ENCODE results near the gene TNNI2.
A peak's percentile ranks its signal among the peaks of the same experiment; 100 is the strongest.

DNA sequence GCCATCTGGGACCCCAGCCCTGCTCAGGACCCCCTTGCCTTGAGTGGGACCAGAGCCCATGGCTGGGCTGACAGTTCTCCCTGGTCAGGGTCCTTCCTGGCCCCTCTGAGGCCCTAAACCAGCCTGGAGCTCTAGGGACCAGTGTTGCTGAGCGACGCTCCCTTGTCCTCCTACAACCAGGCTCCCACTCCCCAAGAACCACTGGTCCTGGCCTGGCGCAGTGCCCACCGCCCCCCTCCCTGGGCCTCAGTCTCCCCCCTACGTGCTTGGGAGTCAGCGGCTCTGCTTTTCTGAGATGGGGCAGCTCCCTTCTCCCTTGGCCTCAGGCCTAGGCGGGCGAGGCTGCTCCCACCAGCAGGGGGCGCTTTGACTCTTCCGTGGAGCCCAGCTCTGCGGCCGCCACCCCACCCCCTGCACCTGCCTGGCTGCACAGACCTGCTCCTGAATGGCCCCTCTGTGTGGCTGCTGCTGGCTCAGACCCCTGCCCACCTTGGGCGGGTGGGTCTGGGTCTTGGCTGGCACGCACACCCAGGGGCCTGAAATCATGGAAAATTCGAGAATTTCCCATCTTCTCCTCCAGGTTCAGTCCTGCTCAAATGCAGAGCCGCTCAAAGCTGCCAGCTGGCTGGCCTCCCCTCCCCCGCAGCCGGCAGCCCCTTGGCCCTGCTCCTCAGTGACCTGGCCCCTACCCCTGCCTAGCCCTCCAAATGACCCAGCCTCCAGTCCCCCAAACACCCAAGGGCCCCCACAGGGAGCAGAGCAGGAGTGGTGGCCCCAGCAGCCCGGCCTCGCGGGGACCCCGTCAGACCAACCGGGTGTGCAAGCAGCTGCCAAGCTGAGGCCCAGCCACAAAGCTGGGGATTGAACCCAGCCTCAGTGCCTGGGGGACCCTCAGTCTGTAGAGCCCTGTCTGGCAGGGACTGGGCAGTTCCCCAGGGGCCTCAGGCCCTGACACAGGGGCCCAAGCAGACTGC, 43.8 kb downstream of the TNNI2 start:
- no peak for TF ChIP-seq POLR2A (IDR thresholded peaks at IDR 0.05)
- TF ChIP-seq, protein P1, sequence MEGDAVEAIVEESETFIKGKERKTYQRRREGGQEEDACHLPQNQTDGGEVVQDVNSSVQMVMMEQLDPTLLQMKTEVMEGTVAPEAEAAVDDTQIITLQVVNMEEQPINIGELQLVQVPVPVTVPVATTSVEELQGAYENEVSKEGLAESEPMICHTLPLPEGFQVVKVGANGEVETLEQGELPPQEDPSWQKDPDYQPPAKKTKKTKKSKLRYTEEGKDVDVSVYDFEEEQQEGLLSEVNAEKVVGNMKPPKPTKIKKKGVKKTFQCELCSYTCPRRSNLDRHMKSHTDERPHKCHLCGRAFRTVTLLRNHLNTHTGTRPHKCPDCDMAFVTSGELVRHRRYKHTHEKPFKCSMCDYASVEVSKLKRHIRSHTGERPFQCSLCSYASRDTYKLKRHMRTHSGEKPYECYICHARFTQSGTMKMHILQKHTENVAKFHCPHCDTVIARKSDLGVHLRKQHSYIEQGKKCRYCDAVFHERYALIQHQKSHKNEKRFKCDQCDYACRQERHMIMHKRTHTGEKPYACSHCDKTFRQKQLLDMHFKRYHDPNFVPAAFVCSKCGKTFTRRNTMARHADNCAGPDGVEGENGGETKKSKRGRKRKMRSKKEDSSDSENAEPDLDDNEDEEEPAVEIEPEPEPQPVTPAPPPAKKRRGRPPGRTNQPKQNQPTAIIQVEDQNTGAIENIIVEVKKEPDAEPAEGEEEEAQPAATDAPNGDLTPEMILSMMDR (IDR thresholded peaks at IDR 0.05), result peak in 3 of 4 experiments; percentile 88 to 97 (median 96)
- TF ChIP-seq POLR2AphosphoS5 (IDR thresholded peaks at IDR 0.05), result no peak

Measured in gastroesophageal sphincter (tissue), 3 donors.